Activated CD4-positive, CD25-positive, alpha-beta regulatory T cell (primary cell): Measurements from ENCODE around the gene SUCO.
"Not testable (repeated sequence)": the region's sequence is repeated elsewhere in the genome, so short reads cannot be mapped to it uniquely, and the experiment has no call there.

Experiments
- DNase-seq, 4 experiments: peaks; one replicate each; lab custom pipeline; 2025; lab: John Stamatoyannopoulos, UW

SUCO gene, protein sequence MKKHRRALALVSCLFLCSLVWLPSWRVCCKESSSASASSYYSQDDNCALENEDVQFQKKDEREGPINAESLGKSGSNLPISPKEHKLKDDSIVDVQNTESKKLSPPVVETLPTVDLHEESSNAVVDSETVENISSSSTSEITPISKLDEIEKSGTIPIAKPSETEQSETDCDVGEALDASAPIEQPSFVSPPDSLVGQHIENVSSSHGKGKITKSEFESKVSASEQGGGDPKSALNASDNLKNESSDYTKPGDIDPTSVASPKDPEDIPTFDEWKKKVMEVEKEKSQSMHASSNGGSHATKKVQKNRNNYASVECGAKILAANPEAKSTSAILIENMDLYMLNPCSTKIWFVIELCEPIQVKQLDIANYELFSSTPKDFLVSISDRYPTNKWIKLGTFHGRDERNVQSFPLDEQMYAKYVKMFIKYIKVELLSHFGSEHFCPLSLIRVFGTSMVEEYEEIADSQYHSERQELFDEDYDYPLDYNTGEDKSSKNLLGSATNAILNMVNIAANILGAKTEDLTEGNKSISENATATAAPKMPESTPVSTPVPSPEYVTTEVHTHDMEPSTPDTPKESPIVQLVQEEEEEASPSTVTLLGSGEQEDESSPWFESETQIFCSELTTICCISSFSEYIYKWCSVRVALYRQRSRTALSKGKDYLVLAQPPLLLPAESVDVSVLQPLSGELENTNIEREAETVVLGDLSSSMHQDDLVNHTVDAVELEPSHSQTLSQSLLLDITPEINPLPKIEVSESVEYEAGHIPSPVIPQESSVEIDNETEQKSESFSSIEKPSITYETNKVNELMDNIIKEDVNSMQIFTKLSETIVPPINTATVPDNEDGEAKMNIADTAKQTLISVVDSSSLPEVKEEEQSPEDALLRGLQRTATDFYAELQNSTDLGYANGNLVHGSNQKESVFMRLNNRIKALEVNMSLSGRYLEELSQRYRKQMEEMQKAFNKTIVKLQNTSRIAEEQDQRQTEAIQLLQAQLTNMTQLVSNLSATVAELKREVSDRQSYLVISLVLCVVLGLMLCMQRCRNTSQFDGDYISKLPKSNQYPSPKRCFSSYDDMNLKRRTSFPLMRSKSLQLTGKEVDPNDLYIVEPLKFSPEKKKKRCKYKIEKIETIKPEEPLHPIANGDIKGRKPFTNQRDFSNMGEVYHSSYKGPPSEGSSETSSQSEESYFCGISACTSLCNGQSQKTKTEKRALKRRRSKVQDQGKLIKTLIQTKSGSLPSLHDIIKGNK (N-terminal part only)

GRCh38 chr1:172532700-172533512 lies at the start of gene SUCO:
TSS of gene SUCO (plus strand) at chr1:172533150. CDS start at chr1:172533436, 286 bp downstream.
- peak; percentile 97 to 99 (median 98) for DNase-seq

DNA sequence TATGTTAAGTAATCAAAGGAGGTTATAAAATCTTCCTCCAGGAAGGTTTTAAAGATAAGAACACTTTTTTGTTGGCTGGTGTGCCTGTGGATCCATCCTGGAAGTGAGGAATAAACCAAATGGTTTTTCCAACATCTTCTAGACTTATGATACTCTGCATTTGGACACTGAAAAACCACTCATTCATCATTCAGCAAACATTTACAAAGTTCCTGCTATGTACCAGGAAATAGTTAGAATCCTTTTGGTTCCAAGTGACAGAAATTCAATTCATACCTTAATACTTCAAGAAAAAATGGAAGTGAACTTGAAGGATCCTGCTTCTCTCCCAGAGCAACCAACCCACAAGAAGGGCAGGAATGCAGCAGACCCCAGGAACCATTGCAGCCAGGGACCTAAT lies 49.5 kb upstream of the SUCO start:
- DNase-seq: no peak

- DNase-seq: no peak
Observed at GRCh38 chr1:172484252-172484651, 48.7 kb upstream of the SUCO start.

- DNase-seq: no peak
Observed at GRCh38 chr1:172485626-172486025, 47.3 kb upstream of the SUCO start.

DNA sequence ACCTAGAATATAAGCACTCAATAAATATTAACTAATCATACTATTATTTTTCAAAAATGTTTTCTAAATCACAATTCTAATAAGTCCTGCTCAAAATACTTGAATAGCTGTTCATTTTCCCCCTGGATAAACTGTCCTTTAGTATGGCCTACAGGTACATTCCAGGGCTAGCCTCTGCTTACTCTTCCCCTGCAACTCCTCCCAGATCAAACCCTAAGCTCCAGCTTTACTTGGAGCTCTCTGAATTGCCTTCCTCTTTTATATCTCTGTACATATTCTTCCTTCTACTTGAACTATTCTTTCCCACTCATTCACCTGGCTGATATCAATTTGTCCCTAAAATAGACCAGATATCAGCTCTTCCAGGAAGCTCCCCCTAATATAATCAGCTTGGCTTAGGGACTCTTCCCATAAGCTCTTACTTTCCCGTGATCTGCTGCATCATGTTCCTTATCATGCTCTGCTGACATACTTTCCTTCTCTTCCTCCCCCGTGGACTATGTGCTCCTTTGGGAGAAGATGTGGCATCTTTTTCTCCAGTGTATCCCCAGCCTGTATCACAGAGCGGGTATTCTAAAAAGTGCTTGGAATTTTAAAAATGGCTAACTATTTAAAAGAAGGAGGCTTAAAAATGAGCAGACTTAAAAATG lies 46.0 kb upstream of the SUCO start:
- DNase-seq: no peak

- no peak for DNase-seq
Observed at GRCh38 chr1:172487550-172487949, 45.4 kb upstream of the SUCO start.

GRCh38 chr1:172488393-172488792 lies 44.6 kb upstream of the SUCO start:
- DNase-seq: no peak

DNA sequence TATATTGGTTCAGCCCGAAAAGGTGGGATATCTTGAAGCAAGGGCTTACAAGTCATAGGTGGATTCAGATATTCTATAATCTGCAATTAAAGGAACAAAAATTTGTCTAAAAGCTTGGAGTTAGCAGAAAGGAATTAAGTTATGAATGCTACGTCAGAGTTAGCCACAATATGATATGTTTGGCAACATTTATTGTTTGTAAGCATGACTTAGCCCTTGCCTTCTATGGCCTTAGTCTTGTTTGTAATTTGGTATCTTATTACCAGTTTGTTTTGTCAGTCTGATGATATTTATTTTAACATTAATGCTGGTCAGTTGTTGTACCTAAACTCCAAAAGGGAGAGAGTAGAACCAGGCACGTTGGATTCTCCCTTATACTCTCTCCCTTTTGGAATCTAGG lies 43.1 kb upstream of the SUCO start:
- DNase-seq: no peak

DNA sequence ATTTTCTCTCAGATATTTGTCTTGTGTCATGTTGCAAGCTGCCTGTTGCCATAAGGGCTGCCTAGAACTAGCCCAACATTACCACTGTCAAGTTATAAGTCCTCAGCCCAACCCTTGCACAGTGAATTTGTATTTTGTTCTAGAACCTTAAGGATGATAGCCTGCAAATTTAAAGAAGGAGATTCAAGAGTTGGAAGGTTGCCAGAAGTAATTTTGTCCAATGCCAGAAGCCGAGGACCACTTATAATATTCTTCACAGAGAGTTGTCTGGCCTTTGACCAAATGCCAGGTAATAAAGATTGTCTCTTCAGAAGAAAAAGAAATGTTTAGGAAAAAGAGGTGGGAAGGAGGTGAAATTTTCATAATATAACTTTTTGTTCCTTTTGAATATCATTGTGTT lies 40.5 kb upstream of the SUCO start:
- DNase-seq: no peak

GRCh38 chr1:172494166-172494565 lies 38.8 kb upstream of the SUCO start:
- no peak for DNase-seq

DNA sequence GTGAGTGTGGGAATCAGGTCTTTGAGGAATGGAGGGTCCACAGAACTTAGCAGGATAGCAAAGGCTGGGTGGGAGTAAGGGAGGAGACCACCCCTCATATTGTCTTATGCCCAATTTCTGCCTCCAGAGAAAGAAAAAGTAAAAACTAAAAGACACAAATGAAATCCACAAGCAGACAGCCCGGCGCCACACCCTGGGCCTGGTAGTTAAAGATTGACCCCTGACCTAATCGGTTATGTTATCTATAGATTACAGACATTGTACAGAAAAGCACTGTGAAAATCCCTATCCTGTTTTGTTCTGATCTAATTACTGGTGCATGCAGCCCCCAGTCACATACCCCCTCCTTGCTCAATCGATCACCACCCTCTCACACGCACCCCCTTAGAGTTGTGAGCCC lies 36.8 kb upstream of the SUCO start:
- not testable (repeated sequence) for DNase-seq

DNA sequence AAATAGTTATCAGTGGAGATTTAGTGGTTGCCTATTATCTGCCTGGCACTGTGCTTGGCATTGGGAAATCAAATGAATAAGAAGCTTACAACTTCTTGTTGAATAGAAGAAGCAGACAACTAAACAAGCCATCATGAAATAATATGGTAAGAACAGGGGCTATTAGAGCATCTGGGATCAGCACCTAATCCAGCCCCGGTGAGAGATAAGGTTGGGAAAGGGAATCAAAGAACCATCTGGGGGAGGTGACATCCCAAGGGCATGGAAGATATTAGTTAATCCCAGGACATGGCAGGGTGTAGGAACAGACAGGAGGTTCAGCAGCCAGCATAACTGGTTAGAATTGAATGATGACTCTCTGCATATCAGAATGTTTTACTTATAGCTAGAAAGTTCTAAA lies 36.3 kb upstream of the SUCO start:
- no peak for DNase-seq

- no peak for DNase-seq
Observed at GRCh38 chr1:172497230-172497629, 35.7 kb upstream of the SUCO start.

GRCh38 chr1:172498857-172499256 lies 34.1 kb upstream of the SUCO start:
- DNase-seq: no peak

DNA sequence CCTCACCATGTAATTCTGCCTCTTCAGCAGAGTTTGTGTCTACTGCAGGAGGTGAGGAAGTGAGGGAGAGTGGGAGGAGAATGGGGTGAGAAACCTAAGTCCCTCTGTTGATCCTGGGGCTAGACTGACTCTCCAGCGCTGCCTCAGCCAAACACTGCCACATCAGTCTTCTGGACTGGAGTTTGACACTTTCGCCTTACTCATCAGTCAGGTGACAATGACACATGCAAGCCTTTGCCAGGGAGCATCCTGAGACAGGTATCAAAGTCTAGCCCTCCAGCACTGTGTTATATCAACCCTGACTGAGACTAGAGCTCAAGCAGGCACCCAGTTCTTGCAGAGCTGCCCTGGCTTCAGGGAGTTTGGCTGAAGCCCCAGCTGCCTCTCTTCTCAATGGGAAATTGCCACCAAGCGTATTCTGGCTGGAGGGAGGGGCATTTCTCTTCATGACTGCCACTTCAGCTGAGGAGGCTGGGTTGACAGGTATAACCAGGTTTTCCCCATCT lies 33.3 kb upstream of the SUCO start:
- DNase-seq: no peak

DNA sequence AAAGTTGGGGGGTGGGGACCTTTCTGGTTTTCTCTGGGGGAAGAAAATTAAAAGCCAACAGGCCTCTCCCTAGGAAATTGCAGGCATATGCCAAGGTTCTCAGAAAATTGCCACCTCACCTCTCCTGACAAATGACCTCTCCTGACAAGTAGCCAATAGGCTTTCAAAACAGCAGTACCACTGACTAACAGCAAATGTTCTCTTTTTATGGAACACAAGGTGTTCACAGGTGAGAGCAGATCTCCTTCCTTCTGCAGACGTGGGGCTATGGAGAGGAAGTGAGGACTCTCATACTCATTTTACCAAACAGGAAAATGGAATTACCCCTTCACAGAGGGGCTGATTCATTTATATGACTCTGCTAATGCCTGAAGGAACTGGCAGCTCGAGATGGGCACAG lies 32.7 kb upstream of the SUCO start:
- DNase-seq: no peak

- DNase-seq: no peak
Observed at GRCh38 chr1:172507741-172508140, 25.2 kb upstream of the SUCO start.

DNA sequence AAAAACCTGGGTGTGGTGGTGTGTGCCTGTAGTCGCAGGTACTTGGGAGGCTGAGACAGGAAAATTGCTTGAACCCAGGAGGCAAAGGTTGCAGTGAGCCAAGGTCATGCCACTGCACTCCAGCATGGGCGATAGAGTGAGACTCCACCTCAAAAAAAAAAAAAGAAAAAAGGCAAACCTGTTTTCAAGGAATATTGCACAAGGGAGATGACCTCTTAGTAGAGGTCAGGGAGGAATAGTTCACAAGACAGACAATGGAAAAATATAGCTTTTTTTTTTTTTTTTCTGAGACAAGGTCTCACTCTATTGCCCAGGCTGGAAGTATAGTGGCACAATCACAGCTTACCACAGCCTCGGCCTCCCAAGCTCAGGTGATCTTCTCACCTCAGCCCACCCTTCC lies 22.5 kb upstream of the SUCO start:
- DNase-seq: no peak

DNA sequence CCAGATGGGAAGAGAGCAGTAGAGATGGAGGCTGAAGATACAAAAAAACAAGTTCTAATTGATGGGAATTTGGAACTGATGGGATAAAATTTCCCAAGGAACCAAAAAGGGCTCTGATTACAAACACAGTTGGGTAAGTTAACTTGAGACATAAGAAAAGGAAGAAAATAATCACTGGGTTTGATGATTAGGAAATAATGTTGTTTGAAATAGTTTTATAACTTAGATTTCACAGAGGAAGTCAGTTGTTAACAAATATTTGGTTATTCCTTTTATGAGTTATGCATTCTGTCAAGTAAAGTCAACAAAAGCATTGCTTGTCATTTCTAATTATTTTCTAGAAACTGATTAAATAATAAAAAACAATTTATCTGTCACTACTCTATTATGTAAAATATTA lies 20.4 kb upstream of the SUCO start:
- no peak for DNase-seq

GRCh38 chr1:172513479-172513878 lies 19.5 kb upstream of the SUCO start:
- no peak for DNase-seq

- DNase-seq: no peak
Observed at GRCh38 chr1:172514108-172514507, 18.8 kb upstream of the SUCO start.
